ENCODE measurements around the gene MYCL.
"Not testable (repeated sequence)": the region's sequence is repeated elsewhere in the genome, so short reads cannot be mapped to it uniquely, and the experiment has no call there.

The MYCL gene

DNA sequence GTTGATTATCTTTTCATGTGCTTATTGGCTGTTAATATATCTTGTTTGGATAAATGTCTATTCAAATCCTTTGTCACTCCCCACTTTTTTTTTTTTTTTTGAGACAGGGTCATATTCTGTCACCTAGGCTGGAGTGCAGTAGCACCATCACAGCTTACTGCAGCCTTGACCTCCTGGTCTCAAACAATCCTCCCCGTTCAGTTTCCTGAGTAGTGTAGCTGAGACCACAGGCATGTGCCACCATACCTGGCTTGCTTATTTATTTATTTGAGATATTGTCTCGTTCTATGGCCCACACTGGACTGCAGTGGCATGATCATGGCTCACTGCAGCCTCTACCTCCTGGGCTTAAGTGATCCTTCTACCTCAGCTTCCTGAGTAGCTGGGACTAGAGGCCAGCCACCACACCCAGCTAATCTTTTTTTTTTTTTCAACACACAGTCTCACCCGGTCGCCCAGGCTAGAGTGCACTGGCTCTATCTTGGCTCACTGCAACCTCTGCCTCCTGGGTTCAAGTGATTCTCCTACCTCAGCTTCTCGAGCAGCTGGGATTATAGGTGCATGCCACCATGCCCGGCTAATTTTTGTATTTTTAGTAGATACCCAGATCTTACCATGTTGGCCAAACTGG is 13.9 kb upstream of the MYCL start:
- TF ChIP-seq, protein P1, sequence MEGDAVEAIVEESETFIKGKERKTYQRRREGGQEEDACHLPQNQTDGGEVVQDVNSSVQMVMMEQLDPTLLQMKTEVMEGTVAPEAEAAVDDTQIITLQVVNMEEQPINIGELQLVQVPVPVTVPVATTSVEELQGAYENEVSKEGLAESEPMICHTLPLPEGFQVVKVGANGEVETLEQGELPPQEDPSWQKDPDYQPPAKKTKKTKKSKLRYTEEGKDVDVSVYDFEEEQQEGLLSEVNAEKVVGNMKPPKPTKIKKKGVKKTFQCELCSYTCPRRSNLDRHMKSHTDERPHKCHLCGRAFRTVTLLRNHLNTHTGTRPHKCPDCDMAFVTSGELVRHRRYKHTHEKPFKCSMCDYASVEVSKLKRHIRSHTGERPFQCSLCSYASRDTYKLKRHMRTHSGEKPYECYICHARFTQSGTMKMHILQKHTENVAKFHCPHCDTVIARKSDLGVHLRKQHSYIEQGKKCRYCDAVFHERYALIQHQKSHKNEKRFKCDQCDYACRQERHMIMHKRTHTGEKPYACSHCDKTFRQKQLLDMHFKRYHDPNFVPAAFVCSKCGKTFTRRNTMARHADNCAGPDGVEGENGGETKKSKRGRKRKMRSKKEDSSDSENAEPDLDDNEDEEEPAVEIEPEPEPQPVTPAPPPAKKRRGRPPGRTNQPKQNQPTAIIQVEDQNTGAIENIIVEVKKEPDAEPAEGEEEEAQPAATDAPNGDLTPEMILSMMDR (IDR thresholded peaks at IDR 0.05; ENCODE audit: low read depth, low read length), result no peak
- DNase-seq (ENCODE audit: extremely low read depth, low read depth), result no peak

DNA sequence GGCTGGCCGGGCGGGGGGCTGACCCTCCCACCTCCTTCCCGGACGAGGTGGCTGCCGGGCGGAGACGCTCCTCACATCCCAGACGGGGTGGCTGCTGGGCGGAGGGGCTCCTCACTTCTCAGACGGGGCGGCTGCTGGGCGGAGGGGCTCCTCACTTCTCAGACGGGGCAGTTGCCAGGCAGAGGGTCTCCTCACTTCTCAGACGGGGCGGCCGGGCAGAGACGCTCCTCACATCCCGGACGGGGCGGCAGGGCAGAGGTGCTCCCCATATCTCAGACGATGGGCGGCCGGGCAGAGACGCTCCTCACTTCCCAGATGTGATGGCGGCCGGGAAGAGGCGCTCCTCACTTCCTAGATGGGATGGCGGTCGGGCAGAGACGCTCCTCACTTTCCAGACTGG is 11.4 kb upstream of the MYCL start:
- DNase-seq (ENCODE audit: extremely low read depth, low read depth), result not testable (repeated sequence)

DNA sequence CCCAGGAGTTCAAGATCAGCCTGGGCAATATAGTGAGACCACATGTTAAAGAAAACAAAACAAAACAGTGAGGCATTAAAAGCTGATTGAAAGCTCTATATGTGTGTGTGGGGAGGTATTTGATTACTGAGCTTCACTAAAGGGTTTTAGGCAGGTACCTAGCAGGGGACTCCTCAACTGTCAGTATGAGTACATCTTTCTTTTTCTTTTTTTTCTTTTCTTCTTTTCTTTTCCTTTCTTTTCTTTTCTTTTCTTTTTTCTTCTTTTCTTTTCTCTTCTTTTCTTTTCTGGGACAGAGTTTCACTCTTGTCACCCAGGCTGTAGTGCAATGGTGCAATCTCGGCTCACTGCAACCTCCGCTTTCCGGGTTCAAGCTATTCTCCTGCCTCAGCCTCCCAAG is 8.5 kb upstream of the MYCL start:
- TF ChIP-seq, protein P1 (IDR thresholded peaks at IDR 0.05; ENCODE audit: low read depth, low read length), result no peak
- no peak for DNase-seq (ENCODE audit: extremely low read depth, low read depth)

DNA sequence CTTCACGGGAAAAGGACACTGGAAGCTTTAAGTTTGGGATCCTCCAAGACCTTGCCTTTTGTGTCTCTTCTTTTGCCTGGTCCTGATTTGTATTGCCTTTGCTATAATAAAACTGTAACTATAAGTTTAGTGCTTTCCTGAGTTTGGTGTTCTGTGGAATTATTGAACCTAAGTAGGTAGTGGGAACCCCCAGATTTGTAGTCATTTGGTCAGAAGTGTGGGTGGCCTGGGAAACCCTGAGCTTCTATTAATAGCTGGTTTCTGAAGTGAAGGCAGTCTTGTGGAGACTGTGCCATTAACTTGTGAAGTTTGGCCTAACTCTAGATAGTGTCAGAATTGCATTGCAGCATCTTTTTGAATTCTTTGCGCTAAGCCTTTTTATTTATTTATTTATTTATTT is 6.8 kb upstream of the MYCL start:
- TF ChIP-seq, protein P1 (IDR thresholded peaks at IDR 0.05; ENCODE audit: low read depth, low read length), result no peak
- DNase-seq (ENCODE audit: extremely low read depth, low read depth), result no peak

DNA sequence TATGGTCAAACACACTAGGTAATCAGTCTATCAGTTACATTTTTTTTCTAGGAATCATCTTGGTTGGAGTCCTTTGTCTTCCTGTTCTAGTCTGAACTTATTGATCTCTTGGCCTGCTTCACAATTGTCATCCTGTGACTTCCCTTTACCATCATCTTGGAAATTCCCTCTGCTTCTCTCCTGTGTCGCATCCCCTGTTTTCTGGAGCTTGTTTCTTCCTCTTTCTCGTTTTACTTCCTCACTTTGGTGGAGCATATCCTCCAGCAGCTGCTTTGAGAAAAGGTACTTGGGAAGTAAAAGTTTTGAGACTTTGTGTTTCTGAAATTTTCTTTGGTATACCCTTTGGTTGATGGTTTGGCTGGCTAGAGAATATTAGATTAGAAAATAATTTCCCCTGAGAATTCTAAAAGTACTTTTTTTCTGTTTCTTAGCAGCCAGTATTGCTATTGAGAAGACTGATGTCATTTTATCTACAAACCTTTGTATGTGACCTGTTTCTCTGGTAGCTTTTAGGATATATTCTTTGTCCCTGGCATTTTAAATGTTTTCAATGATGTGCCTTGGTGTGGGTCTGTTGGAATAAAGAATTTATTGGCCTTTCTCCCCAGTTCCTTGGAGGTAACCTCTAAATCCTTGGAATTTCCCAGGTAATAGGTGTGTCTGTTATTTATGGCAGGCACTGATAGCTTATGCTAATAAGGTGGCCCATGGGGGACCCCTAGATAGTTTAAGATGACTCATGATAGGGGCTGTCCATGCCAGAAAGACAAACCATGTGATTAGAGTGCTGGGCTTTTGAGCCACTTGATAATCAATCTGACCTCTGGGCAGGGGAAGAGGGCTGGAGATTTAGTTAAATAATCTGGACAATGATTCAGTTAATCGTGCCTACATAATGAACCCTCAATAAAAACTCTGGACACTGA is 6.1 kb upstream of the MYCL start:
- TF ChIP-seq, protein P1 (IDR thresholded peaks at IDR 0.05; ENCODE audit: low read depth, low read length), result no peak
- DNase-seq (ENCODE audit: extremely low read depth, low read depth), result no peak

DNA sequence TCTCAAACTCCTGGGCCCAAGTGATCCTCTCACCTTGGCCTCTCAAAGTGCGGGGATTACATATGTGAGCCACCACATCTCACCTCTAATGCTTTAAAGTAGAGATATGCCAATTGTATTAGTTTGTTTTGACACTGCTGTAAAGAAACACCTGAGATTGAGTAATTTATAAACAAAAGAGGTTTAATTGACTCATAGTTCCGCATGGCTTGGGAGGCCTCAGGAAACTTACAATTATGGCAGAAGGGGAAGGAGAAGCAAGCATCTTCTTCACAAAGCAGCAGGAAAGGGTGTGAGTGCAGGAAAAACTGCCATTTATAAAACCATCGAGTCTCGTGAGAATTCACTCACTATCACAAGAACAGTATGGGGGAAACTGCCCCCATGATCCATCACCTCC is 3.5 kb upstream of the MYCL start:
- DNase-seq (ENCODE audit: extremely low read depth, low read depth), result no peak
- TF ChIP-seq, protein P1 (IDR thresholded peaks at IDR 0.05; ENCODE audit: low read depth, low read length), result no peak

DNA sequence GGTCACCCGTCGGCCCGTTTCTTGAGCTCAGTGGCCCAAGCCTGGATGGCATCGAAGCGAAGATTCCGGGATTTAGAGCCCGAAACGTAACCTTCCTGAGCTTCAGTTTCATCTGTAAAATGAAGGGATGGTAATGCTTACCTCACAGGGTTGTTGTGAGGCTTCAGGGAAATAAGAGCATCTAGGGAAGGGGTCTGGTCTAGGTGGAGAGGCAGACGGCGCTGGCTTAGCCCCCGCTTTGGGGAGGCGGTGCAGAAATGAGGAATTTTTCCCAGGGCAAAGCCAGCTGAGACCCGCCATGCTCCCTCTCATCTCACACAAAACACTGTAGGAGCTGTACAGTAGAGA is 717 bp upstream of the MYCL start:
- no peak for DNase-seq (ENCODE audit: extremely low read depth, low read depth)
- TF ChIP-seq, protein P1 (IDR thresholded peaks at IDR 0.05; ENCODE audit: low read depth, low read length), result no peak

DNA sequence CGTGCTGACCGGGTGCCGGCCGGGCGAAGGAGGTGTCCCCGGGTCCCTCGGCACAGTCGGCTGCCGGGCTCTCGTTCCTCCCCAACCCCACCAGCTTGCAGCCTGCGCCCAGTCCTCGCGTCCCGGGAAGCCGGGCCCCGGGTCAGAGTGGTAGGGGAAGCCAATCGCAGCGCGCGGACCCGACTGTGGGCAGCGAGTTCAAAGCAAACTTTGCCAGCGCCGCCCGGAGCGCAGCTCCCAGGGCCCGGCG is 328 bp downstream of the MYCL start:
- TF ChIP-seq, protein P1 (IDR thresholded peaks at IDR 0.05; ENCODE audit: low read depth, low read length), result no peak
- no peak for DNase-seq (ENCODE audit: extremely low read depth, low read depth)
